MM.1S (cell line): ENCODE results near the gene AP1M2.
"Not testable (repeated sequence)": the region's sequence is repeated elsewhere in the genome, so short reads cannot be mapped to it uniquely, and the experiment has no call there.

Experiments used
- DNase-seq: peaks from one replicate; pipeline ENCODE4 v3.0.0-alpha.2; 2015
- H2AFZ ChIP-seq: fragments of 300-600 bp; sonication (generic); 2 replicates; pipeline ENCODE4 v1.6.0; 2016; ENCODE audit warnings: antibody characterized with exemption, low read length
- H3F3A ChIP-seq: fragments of 300-600 bp; sonication (generic); 2 replicates; pipeline ENCODE4 v1.6.1; 2016; ENCODE audit warnings: mild to moderate bottlenecking, antibody characterized with exemption, low read length, moderate library complexity, mixed read lengths; ENCODE audit not compliant: insufficient read depth
- H3K27ac ChIP-seq: fragments of 300-600 bp; sonication (generic); 2 replicates; pipeline ENCODE4 v1.5.1; 2016; ENCODE audit warnings: mild to moderate bottlenecking, low read length
- H3K27me3 ChIP-seq: fragments of 300-600 bp; sonication (generic); replicated peaks from 2 replicates; pipeline ENCODE4 v1.6.0; 2016; ENCODE audit warnings: low read length; ENCODE audit not compliant: insufficient read depth
- H3K36me3 ChIP-seq: fragments of 300-600 bp; sonication (generic); replicated peaks from 2 replicates; pipeline ENCODE4 v1.6.1; 2016; ENCODE audit warnings: mild to moderate bottlenecking, low read length, mixed read lengths; ENCODE audit not compliant: insufficient read depth
- H3K4me1 ChIP-seq: fragments of 300-600 bp; sonication (generic); 2 replicates; pipeline ENCODE4 v1.6.1; 2016; ENCODE audit warnings: low read length, mixed read lengths
- H3K4me2 ChIP-seq: fragments of 300-600 bp; sonication (generic); 2 replicates; pipeline ENCODE4 v1.6.0; 2016; ENCODE audit warnings: low read depth, low read length
- H3K4me3 ChIP-seq: fragments of 300-600 bp; sonication (generic); 2 replicates; pipeline ENCODE4 v1.5.1; 2016; ENCODE audit warnings: low read length, mixed read lengths
- H3K79me2 ChIP-seq: fragments of 300-600 bp; sonication (generic); 2 replicates; pipeline ENCODE4 v1.6.1; 2016; ENCODE audit warnings: mixed run types, low read length, mixed read lengths
- H3K9ac ChIP-seq: fragments of 300-600 bp; sonication (generic); 2 replicates; pipeline ENCODE4 v1.6.1; 2016; ENCODE audit warnings: low read length, mixed read lengths
- H3K9me2 ChIP-seq: fragments of 300-600 bp; sonication (generic); replicated peaks from 2 replicates; pipeline ENCODE4 v1.6.1; 2016; ENCODE audit warnings: mild to moderate bottlenecking, low read length, mixed read lengths; ENCODE audit not compliant: insufficient read depth
- H3K9me3 ChIP-seq: fragments of 300-600 bp; sonication (generic); replicated peaks from 2 replicates; pipeline ENCODE4 v1.6.1; 2016; ENCODE audit warnings: mild to moderate bottlenecking, low read length, mixed read lengths; ENCODE audit not compliant: insufficient read depth
- H4K20me1 ChIP-seq: fragments of 300-600 bp; sonication (generic); 2 replicates; pipeline ENCODE4 v1.6.1; 2016; ENCODE audit warnings: mild to moderate bottlenecking, low read length, moderate library complexity, mixed read lengths; ENCODE audit not compliant: insufficient read depth
- EZH2 ChIP-seq: fragments of 300-600 bp; sonication (generic); optimal IDR thresholded peaks from 2 replicates; pipeline ENCODE3; 2017; ENCODE audit warnings: low read depth, mild to moderate bottlenecking, antibody characterized with exemption, low read length, mixed read lengths
- EZH2phosphoT487 ChIP-seq: fragments of 300-600 bp; sonication (generic); IDR thresholded peaks from 2 replicates; pipeline ENCODE4 v1.6.1; 2018; ENCODE audit warnings: antibody characterized with exemption, low read length
- TF ChIP-seq, protein P1 (sequence below): fragments of 300-600 bp; sonication (generic); IDR thresholded peaks from 2 replicates; pipeline ENCODE4 v1.5.1; 2016; ENCODE audit warnings: antibody characterized with exemption, low read length, mixed read lengths

The AP1M2 gene

DNA sequence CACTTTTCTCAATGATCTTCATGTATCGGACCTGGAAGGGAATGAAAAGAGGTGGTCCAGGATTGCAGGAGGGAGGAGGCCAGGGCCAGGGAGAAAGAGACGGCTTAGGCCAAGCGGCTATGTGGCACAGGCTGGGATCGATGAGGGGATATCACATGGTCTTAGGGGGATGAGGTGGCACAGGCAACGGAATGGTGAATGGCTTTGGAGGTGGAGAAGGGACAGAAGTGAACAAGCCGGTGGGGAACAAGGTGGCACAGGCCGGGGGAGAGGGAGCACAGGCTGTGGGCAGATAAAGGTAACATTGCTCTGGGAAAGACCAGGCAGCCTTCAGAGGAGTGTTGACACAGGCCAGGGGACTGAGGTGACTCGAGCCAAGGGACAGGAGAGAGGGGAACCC lies 12.7 kb downstream of the AP1M2 start:
- H3K4me3 ChIP-seq: no peak overlapping the region
- peaks cover 6% of the 10 kb centered on the region for H3F3A ChIP-seq
- H3K9me3 ChIP-seq: no peaks in the 10 kb centered on the region
- no peak overlapping the region for H3K9ac ChIP-seq
- DNase-seq: no peak
- H4K20me1 ChIP-seq: no peaks in the 10 kb centered on the region
- no peaks in the 10 kb centered on the region for H3K9me2 ChIP-seq
- H3K27me3 ChIP-seq: 0 out of 2 replicates have a peak, but pooled peaks cover 6% of the 10 kb centered on the region
- H3K27ac ChIP-seq: no peak overlapping the region
- no peak for TF ChIP-seq EZH2
- H2AFZ ChIP-seq: no peak overlapping the region
- H3K4me2 ChIP-seq: no peak overlapping the region
- H3K4me1 ChIP-seq: no peaks in the 10 kb centered on the region
- no peaks in the 10 kb centered on the region for H3K36me3 ChIP-seq
- no peaks in the 10 kb centered on the region for H3K79me2 ChIP-seq

DNA sequence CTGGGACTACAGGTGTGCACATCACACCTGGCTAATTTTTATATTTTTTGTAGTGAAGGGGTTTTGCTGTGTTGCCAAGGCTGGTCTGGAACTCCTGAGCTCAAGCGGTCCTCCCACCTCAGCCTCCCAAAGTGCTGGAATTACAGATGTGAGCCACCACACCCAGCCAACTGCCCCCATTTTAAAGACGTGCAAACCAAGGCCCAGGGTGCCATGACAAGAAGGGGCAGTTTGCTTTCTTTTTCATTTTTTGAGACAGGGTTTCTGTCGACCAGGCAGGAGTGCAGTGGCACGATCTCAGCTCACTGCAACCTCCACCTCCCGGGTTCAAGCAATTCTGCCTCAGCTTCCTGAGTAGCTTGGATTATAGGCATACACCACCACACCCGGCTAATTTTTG lies 13.3 kb downstream of the AP1M2 start:
- H3K4me2 ChIP-seq, H3K27me3 ChIP-seq, H3K27ac ChIP-seq, H3K9me2 ChIP-seq, H3K4me3 ChIP-seq, H3K9ac ChIP-seq, H3K36me3 ChIP-seq, H2AFZ ChIP-seq, DNase-seq, H3K79me2 ChIP-seq, H3K4me1 ChIP-seq, H3F3A ChIP-seq, H3K9me3 ChIP-seq, H4K20me1 ChIP-seq: not testable (repeated sequence)

DNA sequence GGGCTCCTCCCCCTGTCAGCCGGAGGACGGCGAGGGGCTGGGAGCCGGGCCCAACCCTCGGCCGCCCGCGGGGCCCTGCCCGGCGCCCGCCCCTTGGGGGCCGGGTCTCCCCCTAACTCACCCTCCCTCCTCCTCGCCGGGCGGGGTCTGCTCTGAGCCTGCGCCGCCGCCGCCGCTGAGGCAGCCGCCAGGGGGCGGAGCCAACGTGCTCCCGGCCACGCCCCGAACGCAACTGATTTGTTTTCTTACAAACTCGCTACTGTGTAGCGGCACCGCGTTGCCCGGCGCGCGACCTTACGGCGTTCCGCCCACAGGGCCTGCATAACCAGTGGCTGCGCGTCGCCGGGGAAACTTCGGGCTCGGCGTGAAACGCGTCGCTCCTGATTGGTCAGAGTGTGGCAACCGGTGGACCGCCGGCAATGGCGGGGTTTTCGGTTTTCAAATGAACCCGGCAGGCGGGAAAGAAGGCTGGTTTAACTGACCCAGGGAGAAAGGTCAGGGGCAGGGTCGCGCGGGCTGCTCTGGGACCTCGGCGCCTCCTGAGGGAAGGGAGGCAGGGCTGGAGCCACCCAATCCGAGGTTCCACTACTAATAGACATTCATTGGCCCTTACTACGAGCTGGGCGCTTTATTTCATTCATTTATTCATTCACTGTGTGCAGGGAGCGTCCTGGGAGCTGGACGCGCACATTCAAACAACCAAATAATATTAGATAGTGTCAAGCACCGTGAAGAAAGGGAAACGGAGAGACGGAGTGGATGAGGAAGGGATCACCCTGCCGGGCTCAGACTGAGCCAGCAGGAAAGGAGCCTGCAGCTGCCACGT lies 18.1 kb downstream of the AP1M2 start, which contains the start of gene CDKN2D:
CDKN2D (minus strand) TSS at position 154 of the 826 bp plus-strand sequence. CDS start 326 bp downstream, outside the sequence.
- Histone ChIP-seq H3K4me3 (peak within 1 kb of the TSS; percentile 75), H3K9me2 (no peaks in the 10 kb centered on the region), H3K27ac (peak within 1 kb of the TSS; percentile 85), H3K36me3 (no peaks in the 10 kb centered on the region), H3K79me2 (peaks cover 22% of the 10 kb centered on the region), H3K4me2 (peak within 1 kb of the TSS; percentile 90), H3K27me3 (no peaks in the 10 kb centered on the region), H2AFZ (peak within 1 kb of the TSS; percentile 73), H3F3A (peaks cover 20% of the 10 kb centered on the region), H3K9ac (peak within 1 kb of the TSS; percentile 88), H3K4me1 (peaks cover 27% of the 10 kb centered on the region), H3K9me3 (no peaks in the 10 kb centered on the region), H4K20me1 (0 out of 2 replicates have a peak, but pooled peaks cover 5% of the 10 kb centered on the region)
- TF ChIP-seq, protein P1, sequence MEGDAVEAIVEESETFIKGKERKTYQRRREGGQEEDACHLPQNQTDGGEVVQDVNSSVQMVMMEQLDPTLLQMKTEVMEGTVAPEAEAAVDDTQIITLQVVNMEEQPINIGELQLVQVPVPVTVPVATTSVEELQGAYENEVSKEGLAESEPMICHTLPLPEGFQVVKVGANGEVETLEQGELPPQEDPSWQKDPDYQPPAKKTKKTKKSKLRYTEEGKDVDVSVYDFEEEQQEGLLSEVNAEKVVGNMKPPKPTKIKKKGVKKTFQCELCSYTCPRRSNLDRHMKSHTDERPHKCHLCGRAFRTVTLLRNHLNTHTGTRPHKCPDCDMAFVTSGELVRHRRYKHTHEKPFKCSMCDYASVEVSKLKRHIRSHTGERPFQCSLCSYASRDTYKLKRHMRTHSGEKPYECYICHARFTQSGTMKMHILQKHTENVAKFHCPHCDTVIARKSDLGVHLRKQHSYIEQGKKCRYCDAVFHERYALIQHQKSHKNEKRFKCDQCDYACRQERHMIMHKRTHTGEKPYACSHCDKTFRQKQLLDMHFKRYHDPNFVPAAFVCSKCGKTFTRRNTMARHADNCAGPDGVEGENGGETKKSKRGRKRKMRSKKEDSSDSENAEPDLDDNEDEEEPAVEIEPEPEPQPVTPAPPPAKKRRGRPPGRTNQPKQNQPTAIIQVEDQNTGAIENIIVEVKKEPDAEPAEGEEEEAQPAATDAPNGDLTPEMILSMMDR: no peak
- no peak for TF ChIP-seq EZH2phosphoT487
- no peak for TF ChIP-seq EZH2
- peak; percentile 100 for DNase-seq

DNA sequence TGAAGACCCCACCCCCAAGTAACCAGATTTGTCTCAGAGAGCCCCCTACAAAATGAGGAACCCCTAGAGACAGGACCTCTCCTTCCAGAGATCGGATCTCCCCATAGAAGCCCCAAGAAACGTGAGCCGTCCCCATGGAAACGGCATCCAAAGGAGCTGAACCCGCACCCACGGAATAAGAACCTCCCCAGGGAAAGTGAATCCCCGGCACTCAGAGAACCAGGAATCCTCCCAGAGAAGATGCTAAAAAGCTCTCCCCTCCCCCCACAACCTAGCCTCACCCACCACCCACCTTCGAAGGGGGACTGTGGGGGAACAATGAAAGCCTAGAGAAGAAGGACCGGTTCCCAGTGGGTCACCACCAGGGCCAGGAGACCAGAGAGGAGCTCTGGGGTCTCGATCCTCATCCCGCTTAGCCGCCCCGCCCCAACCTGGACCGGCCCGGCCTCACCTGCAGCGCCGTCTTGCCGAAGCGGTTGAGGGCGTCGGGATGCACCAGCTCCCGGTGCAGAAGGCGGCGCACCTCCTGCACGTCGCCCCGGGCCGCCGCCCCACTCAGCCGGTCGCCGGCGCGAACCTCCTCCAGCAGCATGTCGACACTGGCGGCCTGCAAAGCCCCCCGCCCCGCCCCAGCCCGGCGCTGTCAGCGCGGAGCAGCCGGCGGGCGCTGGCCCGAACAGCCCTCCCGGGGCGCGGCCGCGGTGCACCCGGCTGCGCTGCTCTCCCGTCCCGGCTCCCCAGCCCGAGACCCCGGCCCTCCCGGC lies 18.9 kb downstream of the AP1M2 start:
- peaks cover 20% of the 10 kb centered on the region for H3F3A ChIP-seq
- peaks cover 26% of the 10 kb centered on the region for H3K79me2 ChIP-seq
- H3K4me1 ChIP-seq: peaks cover 27% of the 10 kb centered on the region
- TF ChIP-seq, protein P1: no peak
- TF ChIP-seq EZH2phosphoT487 (no peak), EZH2 (no peak)
- no peaks in the 10 kb centered on the region for H3K9me3 ChIP-seq
- no peaks in the 10 kb centered on the region for H3K36me3 ChIP-seq
- H4K20me1 ChIP-seq: 0 out of 2 replicates have a peak, but pooled peaks cover 5% of the 10 kb centered on the region
- peak overlapping the region; percentile 45; the same call in 1 of the 2 replicates for H2AFZ ChIP-seq
- H3K4me3 ChIP-seq: peak overlapping the region; percentile 75
- peak; percentile 28 for DNase-seq
- peak overlapping the region; percentile 75 for H3K4me2 ChIP-seq
- H3K9me2 ChIP-seq: no peaks in the 10 kb centered on the region
- no peaks in the 10 kb centered on the region for H3K27me3 ChIP-seq
- H3K27ac ChIP-seq: no peak overlapping the region
- H3K9ac ChIP-seq: peak overlapping the region; percentile 32; the same call in 1 of the 2 replicates
